OCI-LY1 (cell line): ENCODE data around the gene WBP4.

ENCODE experiments used
- H2AFZ ChIP-seq: fragments of 200-600 bp; sonication (generic), shearing (Covaris generic); 2 replicates; pipeline ENCODE4 v1.6.0; 2014; ENCODE audit warnings: antibody characterized with exemption, mild to moderate bottlenecking, low read length
- H3F3A ChIP-seq: fragments of 200-600 bp; sonication (generic), shearing (Covaris generic); 2 replicates; pipeline ENCODE4 v1.6.0; 2014; ENCODE audit warnings: mild to moderate bottlenecking, antibody characterized with exemption, low read length, moderate library complexity; ENCODE audit not compliant: insufficient read depth
- H3K27ac ChIP-seq: fragments of 200-600 bp; sonication (generic); 2 replicates; pipeline ENCODE4 v1.5.1; 2014; ENCODE audit warnings: low read length, mixed run types, mild to moderate bottlenecking, low read depth; ENCODE audit not compliant: poor library complexity, severe bottlenecking
- H3K27me3 ChIP-seq: fragments of 200-600 bp; sonication (generic); 2 replicates; pipeline ENCODE4 v1.6.0; 2014; ENCODE audit warnings: antibody characterized with exemption, mild to moderate bottlenecking, low read length, moderate library complexity; ENCODE audit not compliant: insufficient read depth
- H3K36me3 ChIP-seq: fragments of 200-600 bp; sonication (generic); 2 replicates; pipeline ENCODE4 v1.6.1; 2014; ENCODE audit warnings: mild to moderate bottlenecking, antibody characterized with exemption, low read length, moderate library complexity, mixed read lengths; ENCODE audit not compliant: insufficient read depth
- H3K4me1 ChIP-seq: fragments of 200-600 bp; sonication (generic); 2 replicates; pipeline ENCODE4 v1.5.1; 2014; ENCODE audit warnings: mild to moderate bottlenecking, low read length, moderate library complexity; ENCODE audit not compliant: insufficient read depth, severe bottlenecking
- H3K4me2 ChIP-seq: fragments of 200-600 bp; sonication (generic), shearing (Covaris generic); 2 replicates; pipeline ENCODE4 v1.6.1; 2014; ENCODE audit warnings: low read length
- H3K4me3 ChIP-seq: fragments of 200-600 bp; sonication (generic); 2 replicates; pipeline ENCODE4 v1.5.1; 2014; ENCODE audit warnings: low read length, low read depth, mild to moderate bottlenecking, mixed read lengths; ENCODE audit not compliant: poor library complexity, severe bottlenecking
- H3K79me2 ChIP-seq: fragments of 200-600 bp; shearing (Covaris generic); 2 replicates; pipeline ENCODE4 v1.6.1; 2016; ENCODE audit warnings: mixed run types, low read length, mixed read lengths; ENCODE audit not compliant: insufficient read depth
- H3K9ac ChIP-seq: fragments of 200-600 bp; sonication (generic), shearing (Covaris generic); 2 replicates; pipeline ENCODE4 v1.6.1; 2014; ENCODE audit warnings: mild to moderate bottlenecking, low read length, mixed read lengths
- H3K9me2 ChIP-seq: fragments of 200-600 bp; sonication (generic), shearing (Covaris generic); 2 replicates; pipeline ENCODE4 v1.6.1; 2014; ENCODE audit warnings: low read depth, mild to moderate bottlenecking, low read length, mixed read lengths
- H3K9me3 ChIP-seq: fragments of 200-600 bp; shearing (Covaris generic); 2 replicates; pipeline ENCODE4 v1.6.1; 2014; ENCODE audit warnings: low read length, mixed read lengths
- H4K20me1 ChIP-seq: fragments of 200-600 bp; sonication (generic), shearing (Covaris generic); 2 replicates; pipeline ENCODE4 v1.6.0; 2016; ENCODE audit warnings: mild to moderate bottlenecking, low read length; ENCODE audit not compliant: insufficient read depth
- CTCF ChIP-seq: fragments of 200-600 bp; sonication (generic), shearing (Covaris generic); IDR thresholded peaks from 2 replicates; pipeline ENCODE4 v1.5.1; 2017; ENCODE audit warnings: mild to moderate bottlenecking, antibody characterized with exemption, low read length, moderate library complexity, mixed read lengths
- EZH2 ChIP-seq: fragments of 200-600 bp; sonication (generic), shearing (Covaris generic); IDR thresholded peaks from 2 replicates; pipeline ENCODE4 v1.8.0; 2017; ENCODE audit warnings: borderline replicate concordance, mixed run types, mild to moderate bottlenecking, antibody characterized with exemption, low read length, moderate library complexity, mixed read lengths

WBP4 gene

GRCh38 chr13:41107584-41108014 lies 46.3 kb downstream of the WBP4 start:
- Histone ChIP-seq H3K9ac (no peak overlapping the region), H3K4me2 (no peak overlapping the region), H3F3A (no peaks in the 10 kb centered on the region), H4K20me1 (no peaks in the 10 kb centered on the region), H3K79me2 (no peaks in the 10 kb centered on the region), H2AFZ (no peak overlapping the region), H3K27me3 (no peaks in the 10 kb centered on the region), H3K4me1 (no peaks in the 10 kb centered on the region), H3K36me3 (no peaks in the 10 kb centered on the region), H3K4me3 (no peak overlapping the region), H3K9me2 (no peaks in the 10 kb centered on the region), H3K27ac (no peak overlapping the region), H3K9me3 (peaks cover 3% of the 10 kb centered on the region; the same call in 1 of the 2 replicates)
- TF ChIP-seq EZH2 (no peak), CTCF (no peak)

- no peak overlapping the region for H2AFZ ChIP-seq
- H3K27ac ChIP-seq = no peak overlapping the region
- H3K79me2 ChIP-seq = no peaks in the 10 kb centered on the region
- no peak overlapping the region for H3K9ac ChIP-seq
- H3K36me3 ChIP-seq = no peaks in the 10 kb centered on the region
- TF ChIP-seq EZH2 = no peak
- TF ChIP-seq CTCF = no peak
- H3K4me3 ChIP-seq = no peak overlapping the region
- H3F3A ChIP-seq = no peaks in the 10 kb centered on the region
- no peaks in the 10 kb centered on the region for H3K4me1 ChIP-seq
- H3K27me3 ChIP-seq = no peaks in the 10 kb centered on the region
- peaks cover 3% of the 10 kb centered on the region; the same call in 1 of the 2 replicates for H3K9me3 ChIP-seq
- H4K20me1 ChIP-seq = no peaks in the 10 kb centered on the region
- H3K4me2 ChIP-seq = no peak overlapping the region
- no peaks in the 10 kb centered on the region for H3K9me2 ChIP-seq
Observed at GRCh38 chr13:41111454-41111853, 50.1 kb downstream of the WBP4 start.

- no peak overlapping the region for H2AFZ ChIP-seq
- no peaks in the 10 kb centered on the region for H3K36me3 ChIP-seq
- peaks cover 5% of the 10 kb centered on the region for H3K4me1 ChIP-seq
- no peak overlapping the region for H3K4me3 ChIP-seq
- TF ChIP-seq EZH2 (no peak), CTCF (no peak)
- no peak overlapping the region for H3K27ac ChIP-seq
- H3K9me2 ChIP-seq = no peaks in the 10 kb centered on the region
- H4K20me1 ChIP-seq = no peaks in the 10 kb centered on the region
- no peaks in the 10 kb centered on the region for H3K79me2 ChIP-seq
- H3K4me2 ChIP-seq = no peak overlapping the region
- no peak overlapping the region for H3K9ac ChIP-seq
- H3K27me3 ChIP-seq = no peaks in the 10 kb centered on the region
- H3K9me3 ChIP-seq = no peaks in the 10 kb centered on the region
- H3F3A ChIP-seq = no peaks in the 10 kb centered on the region
Observed at GRCh38 chr13:41117869-41118268, 56.6 kb downstream of the WBP4 start.
